NB4 (cell line): ENCODE results near the gene LRMDA.

Experiments
- MAX ChIP-seq: IDR thresholded peaks from 2 replicates; pipeline ENCODE4 v1.6.1; 2011; ENCODE audit warnings: low read depth, low read length
- MYC ChIP-seq: IDR thresholded peaks from 2 replicates; pipeline ENCODE4 v1.6.1; 2011; ENCODE audit warnings: low read depth, low read length
- POLR2A ChIP-seq: IDR thresholded peaks from 2 replicates; pipeline ENCODE4 v1.6.1; 2011; ENCODE audit warnings: mild to moderate bottlenecking; ENCODE audit not compliant: insufficient read length; ENCODE audit errors: extremely low read depth
- TF ChIP-seq, protein P1 (sequence below): IDR thresholded peaks from one replicate; pipeline ENCODE4 v1.5.1; 2012; ENCODE audit warnings: low read depth, low read length

DNA sequence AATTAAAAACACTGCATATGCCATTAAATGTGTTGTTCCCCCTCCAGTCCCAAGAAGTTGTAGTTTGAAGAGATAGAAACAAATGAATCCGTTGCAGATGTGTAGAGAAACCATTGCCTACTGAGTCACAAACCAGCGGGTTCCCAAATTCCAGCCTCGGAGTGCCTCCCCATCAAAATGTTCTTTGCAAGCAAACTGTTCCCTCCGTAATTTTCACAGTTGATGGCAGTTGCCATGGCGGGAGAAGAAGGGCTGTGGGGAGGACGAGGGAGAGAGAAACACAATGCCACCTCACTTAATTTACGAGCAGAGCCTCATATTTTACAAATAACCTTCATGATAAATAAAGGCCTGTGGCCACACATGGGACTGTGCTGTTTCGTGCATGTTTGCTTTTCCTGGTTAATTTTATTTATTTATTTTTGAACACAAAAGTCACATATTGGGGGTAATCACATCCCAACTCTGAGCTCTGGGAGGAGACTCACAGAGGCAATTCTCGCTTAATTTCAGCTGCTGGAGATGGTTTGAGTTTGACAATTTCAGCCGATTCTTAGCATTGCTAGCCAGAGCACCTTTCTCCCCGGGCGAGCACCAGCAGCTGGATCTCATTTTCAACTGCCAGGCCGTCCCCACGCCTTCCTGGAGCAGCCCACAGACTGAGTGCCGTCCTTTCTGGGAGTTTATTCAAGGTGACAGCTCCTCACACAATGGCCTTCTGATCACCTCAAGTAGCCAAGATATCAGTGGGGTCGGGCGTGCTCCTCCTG, 1122.0 kb downstream of the LRMDA start:
- TF ChIP-seq, protein P1, sequence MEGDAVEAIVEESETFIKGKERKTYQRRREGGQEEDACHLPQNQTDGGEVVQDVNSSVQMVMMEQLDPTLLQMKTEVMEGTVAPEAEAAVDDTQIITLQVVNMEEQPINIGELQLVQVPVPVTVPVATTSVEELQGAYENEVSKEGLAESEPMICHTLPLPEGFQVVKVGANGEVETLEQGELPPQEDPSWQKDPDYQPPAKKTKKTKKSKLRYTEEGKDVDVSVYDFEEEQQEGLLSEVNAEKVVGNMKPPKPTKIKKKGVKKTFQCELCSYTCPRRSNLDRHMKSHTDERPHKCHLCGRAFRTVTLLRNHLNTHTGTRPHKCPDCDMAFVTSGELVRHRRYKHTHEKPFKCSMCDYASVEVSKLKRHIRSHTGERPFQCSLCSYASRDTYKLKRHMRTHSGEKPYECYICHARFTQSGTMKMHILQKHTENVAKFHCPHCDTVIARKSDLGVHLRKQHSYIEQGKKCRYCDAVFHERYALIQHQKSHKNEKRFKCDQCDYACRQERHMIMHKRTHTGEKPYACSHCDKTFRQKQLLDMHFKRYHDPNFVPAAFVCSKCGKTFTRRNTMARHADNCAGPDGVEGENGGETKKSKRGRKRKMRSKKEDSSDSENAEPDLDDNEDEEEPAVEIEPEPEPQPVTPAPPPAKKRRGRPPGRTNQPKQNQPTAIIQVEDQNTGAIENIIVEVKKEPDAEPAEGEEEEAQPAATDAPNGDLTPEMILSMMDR: no peak
- TF ChIP-seq MAX: no peak
- TF ChIP-seq POLR2A: no peak
- TF ChIP-seq MYC: no peak
